GM15510 (cell line): ENCODE results near the gene MBD3L3.
"Not testable (repeated sequence)": the region's sequence is repeated elsewhere in the genome, so short reads cannot be mapped to it uniquely, and the experiment has no call there.

Source experiments
- POLR2A ChIP-seq: IDR thresholded peaks from 3 replicates; pipeline ENCODE4 v1.6.1; 2011; ENCODE audit warnings: borderline replicate concordance; ENCODE audit not compliant: insufficient read length; ENCODE audit errors: extremely low read depth

Gene MBD3L3

DNA sequence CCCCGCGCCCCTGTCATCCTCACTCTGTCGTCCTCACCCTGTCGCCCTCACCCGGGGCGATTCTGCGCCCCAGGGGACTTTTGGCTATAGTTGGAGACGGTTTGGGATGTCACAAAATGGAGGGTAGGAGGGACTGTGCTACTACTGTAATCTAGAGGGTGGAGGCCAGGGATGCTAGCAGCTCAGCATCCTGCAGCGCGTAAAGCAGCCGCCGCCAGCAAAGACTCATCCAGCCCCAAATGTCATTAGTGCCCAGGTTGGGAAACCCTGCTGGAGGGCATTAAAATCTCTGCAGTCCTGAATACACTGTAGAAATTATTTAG, 11.4 kb upstream of the MBD3L3 start:
- no peak for TF ChIP-seq POLR2A

DNA sequence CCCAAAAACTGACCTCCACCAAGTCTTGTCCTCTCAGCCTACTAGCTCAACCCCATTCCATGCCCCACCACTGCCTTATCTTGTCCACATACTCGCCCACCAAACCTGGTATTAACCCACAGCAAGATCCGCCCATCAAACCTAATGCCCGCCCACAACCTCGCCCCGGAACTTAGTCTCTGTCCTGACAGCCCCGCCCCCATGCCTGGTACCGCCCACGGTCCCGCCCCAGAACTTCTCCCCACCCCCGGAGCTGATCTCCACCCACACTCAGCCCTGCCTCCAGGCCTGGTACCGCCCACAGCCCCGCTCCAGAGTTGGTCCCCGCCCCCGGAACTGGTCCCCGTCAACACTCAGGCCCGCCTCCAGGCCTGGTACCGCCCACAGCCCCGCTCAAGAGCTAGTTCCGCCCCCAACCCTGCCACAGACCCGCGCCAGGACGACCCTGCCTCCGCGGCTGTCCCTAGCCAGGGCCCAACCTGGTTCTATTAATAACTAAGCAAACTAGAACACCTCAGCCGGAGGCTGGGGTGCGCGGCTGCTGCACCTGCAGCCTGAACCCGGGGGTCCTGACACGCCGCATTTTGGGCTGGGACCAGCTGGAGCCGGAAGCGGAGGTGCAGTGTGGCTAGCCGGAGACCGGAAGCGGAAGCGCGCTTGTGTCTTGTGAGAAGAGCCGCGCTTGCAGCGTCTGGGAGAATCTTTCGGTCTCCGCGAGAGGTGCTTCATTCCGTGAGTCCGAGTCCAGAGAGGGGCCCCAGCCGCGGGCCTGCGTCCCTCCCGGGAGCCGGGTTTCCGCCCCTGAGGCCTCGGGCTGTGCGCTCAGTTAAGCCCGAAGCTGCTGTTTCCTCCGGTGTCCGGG, 10.8 kb upstream of the MBD3L3 start, which contains the start of gene ZNF557:
Gene ZNF557, plus strand, starts transcription at position 662 of the 862 bp plus-strand sequence. CDS start 5,372 bp downstream, outside the sequence.
- TF ChIP-seq POLR2A: peak; percentile 88

DNA sequence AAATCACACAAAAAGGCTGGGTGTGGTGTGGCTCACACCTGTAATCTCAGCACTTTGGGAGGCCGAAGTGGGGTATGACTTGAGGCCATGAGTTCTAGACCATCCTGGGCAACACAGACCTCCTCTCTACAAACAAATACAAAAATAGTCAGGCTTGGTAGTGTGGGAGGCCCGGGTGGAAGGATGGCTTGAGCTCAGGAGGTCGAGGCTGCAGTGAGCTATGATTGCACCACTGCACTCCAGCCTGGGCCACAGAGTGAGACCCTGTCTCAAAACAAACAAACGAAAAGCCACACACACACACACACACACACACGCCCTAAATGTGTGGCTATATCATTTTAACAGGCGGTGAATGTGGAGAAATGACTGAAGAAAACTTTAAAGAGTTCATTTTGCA, 10.1 kb upstream of the MBD3L3 start:
- TF ChIP-seq POLR2A: no peak

DNA sequence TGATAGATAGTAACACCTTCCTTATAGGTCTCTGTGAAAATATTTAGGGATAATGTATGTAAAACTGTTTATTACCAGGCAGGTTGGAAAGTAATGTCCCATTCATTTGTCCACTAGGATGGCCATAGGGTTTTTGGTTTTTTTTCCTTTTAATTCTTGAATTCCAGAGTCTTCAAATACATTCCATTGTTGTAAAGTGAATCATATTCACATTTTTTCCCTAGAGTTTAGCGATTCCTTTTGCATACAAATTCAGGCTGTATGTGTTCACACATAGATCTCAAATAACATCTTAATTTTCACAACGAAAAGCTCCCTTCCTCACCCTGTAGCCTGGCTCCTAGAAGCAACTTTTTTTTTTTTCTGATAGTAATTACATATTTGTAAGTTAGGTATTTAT, 9.2 kb upstream of the MBD3L3 start:
- TF ChIP-seq POLR2A: no peak

DNA sequence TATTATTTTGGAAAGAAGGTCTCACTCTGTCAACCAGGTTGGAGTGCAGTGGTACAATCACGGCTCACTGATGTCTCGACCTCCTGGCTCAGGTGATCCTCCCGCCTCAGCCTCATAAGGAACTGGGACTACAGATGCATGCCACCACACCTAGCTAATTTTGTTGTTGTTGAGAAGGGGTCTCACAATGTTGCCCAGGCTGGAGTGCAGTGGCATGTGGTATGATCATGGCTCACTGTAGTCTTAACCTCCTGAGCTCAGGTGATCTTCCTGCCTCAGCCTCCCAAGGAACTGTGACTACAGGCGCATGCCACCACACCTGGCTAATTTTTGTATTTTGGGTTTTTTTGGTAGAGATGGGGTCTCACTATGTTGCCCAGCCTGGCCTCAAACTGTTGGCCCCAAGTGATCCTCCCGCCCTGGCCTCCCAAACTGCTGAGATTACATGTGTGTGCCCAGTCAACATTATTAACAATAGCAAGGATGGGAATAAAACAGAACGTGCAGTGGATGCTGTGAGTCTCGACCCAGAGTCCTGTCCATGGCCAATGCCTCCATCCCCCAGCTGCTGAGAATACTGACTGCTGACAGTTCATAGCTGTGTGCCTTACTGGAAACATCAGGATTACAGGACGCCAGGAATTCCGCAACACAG, 5.4 kb upstream of the MBD3L3 start:
- no peak for TF ChIP-seq POLR2A

DNA sequence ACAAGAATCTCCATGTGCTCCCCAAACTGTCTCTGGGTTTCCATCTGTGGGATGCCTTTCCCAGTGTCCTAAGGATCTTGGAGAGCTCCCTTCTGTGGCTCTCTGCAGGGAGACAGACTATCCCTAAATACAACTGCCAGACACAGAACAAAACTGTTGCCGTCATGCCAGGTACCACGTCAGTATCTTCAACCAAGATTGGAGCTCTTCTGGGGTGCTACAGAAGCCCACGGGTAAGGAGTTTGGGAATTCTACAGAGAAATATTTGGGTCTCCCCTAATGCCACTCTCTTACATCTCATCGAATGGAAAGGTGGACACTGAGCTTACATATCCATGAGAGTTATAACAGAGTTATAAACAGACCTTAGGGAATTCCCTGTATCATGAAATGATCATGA, 4.9 kb upstream of the MBD3L3 start:
- TF ChIP-seq POLR2A: no peak

DNA sequence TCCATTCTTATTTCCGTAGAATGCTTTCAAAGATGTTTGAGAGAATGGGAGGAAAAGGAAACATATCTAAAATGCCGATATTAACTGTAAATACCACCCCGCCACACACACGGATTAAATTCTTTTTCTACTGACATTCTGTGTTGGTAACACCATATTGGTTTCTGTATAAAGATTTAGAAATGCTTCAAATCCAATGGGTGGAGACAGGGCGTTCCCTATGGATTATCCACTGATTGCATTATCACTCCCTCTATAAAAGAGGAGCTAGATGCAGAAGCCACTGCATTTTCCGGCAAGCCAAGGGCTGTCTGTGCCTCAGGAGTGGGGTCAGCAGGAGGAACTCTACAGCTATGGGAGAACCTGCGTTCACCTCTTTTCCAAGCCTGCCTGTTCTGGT, 9.5 kb downstream of the MBD3L3 start, which contains the start of gene MBD3L2:
Gene MBD3L2, plus strand, starts transcription at position 301 of the 400 bp plus-strand sequence. Its CDS starts 53 bp downstream, at position 354.
- TF ChIP-seq POLR2A: not testable (repeated sequence)

DNA sequence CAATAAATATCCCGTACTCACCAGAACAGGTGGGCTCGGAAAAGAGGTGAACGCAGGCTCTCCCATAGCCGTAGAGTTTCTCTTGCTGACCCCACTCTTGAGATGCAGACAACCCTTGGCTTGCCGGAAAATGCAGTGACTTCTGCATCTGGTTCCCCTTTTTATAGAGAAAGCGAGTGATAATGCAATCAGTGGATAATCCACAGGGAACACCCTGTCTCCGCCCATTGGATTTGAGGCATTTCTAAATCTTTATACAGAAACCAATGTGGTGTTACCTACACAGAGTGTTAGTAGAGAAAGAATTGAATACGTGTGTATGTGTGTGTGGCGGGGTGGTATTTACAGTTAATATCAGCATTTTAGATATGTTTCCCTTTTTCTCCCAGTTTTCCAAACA, 18.4 kb downstream of the MBD3L3 start, which contains the start of gene MBD3L4:
Gene MBD3L4, minus strand, starts transcription at position 101 of the 400 bp plus-strand sequence. Its CDS starts 35 bp downstream, at position 66.
- TF ChIP-seq POLR2A: not testable (repeated sequence)

DNA sequence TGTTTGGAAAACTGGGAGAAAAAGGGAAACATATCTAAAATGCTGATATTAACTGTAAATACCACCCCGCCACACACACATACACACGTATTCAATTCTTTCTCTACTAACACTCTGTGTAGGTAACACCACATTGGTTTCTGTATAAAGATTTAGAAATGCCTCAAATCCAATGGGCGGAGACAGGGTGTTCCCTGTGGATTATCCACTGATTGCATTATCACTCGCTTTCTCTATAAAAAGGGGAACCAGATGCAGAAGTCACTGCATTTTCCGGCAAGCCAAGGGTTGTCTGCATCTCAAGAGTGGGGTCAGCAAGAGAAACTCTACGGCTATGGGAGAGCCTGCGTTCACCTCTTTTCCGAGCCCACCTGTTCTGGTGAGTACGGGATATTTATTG, 28.2 kb downstream of the MBD3L3 start, which contains the start of gene MBD3L5:
Gene MBD3L5, plus strand, starts transcription at position 301 of the 400 bp plus-strand sequence. Its CDS starts 34 bp downstream, at position 335.
- TF ChIP-seq POLR2A: not testable (repeated sequence)

DNA sequence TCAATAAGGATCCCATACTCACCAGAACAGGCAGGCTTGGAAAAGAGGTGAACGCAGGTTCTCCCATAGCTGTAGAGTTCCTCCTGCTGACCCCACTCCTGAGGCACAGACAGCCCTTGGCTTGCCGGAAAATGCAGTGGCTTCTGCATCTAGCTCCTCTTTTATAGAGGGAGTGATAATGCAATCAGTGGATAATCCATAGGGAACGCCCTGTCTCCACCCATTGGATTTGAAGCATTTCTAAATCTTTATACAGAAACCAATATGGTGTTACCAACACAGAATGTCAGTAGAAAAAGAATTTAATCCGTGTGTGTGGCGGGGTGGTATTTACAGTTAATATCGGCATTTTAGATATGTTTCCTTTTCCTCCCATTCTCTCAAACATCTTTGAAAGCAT, 37.1 kb downstream of the MBD3L3 start, which contains the start of gene MBD3L2B:
Gene MBD3L2B, minus strand, starts transcription at position 101 of the 400 bp plus-strand sequence. Its CDS starts 34 bp downstream, at position 67.
- not testable (repeated sequence) for TF ChIP-seq POLR2A

DNA sequence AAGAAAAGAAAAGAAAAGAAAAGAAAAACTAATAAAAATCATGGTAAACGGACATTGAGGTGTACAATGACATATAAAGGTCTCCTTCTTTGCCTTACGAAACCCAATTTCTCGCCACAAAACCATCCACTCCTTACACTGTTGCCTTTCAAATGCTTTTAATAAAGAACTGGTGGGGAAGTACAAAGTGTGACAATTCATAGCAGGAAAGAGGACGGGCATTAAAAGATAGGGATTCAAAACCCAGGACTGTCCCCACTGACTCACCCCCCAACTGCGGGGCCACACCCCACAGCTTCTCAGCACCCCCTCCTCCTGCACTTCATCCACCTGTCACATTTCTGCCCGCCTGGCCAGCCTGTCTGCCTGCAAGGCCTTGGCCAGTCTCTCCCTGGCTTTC, 39.6 kb downstream of the MBD3L3 start:
- TF ChIP-seq POLR2A: no peak

DNA sequence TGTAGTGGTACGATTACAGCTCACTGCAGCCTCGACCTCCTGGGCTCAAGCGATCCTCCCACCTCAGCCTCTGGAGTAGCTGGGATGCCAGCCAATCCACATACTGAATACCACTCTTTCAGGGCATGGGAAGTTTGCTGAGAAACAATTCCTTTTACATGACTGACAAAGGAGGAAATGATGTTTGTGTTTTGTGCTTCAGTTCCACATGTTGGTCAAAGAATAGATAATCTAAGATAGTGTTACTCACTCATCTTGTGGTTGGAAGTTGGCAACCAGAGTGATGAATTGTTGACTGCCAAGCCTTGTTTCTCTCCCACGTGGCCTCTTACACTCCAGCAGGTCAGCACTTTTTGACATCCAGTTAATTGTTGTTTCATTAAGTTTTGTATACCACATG, 44.8 kb downstream of the MBD3L3 start:
- no peak for TF ChIP-seq POLR2A

DNA sequence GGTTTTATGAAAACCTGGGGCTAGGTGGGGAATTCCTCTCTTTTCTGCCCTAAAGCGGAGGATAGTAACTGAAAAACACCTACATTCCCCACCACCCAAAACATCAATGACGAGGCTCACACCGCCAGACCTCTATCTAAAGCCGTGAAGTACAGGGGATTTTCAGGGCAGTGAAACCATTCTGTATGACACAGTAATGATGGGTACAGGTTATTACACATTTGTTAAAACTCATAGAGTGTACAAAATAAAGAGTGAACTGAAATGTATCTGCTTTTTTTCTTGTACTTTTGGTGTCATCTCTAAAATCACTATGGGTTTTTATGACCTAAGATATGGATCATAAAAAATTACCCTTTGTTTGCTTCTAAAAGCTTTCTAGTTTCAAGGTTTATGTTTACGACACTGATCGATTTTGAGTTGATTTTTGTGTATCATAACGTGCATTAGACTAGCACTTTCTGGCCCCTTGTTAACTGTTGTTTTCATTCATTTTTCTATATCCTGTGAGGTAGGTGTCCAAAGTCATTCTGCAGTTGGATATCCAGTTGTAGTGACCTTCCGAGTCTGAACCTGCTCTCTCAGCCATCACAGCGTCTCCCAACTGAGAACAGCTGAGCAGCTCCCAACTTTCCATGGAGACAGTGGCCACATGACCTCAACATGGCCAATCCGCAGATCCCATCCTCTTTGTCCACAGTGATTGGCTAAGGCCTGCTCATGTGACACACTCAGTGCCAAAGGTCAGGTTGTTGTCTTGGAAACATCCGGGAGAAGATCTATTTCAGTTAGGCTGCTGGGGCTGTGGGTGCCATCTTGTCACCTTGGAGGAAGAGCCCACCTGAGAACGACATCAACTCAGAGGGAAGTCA, 47.5 kb downstream of the MBD3L3 start:
- TF ChIP-seq POLR2A: no peak

DNA sequence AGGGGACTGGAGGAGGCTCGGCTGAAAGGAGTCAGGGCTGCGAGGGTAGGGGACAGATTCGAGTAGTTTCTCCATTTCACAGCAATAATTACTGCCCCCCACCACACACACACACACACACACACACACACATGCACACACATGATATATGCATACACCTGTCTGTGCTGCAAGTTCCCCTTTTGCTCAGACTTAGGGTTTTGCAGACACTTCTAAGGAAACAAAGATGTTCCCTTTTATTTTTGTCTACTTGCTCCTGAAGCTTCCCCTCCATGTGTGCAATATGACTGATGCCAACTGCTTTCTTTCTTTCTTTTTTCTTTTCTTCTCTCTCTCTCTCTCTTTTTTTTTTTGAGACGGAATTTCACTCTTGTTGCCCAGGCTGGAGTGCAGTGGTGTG, 50.6 kb downstream of the MBD3L3 start:
- TF ChIP-seq POLR2A: no peak
